SH-SY5Y (cell line): ENCODE results near the gene SDK1.

Experiments
- GATA2 ChIP-seq: IDR thresholded peaks from 2 replicates; pipeline ENCODE4 v1.6.1; 2011; ENCODE audit warnings: mild to moderate bottlenecking, low read depth, low read length
- GATA3 ChIP-seq: IDR thresholded peaks from 2 replicates; pipeline ENCODE4 v1.6.1; 2011; ENCODE audit warnings: low read depth, mild to moderate bottlenecking, low read length, moderate library complexity

The SDK1 gene

DNA sequence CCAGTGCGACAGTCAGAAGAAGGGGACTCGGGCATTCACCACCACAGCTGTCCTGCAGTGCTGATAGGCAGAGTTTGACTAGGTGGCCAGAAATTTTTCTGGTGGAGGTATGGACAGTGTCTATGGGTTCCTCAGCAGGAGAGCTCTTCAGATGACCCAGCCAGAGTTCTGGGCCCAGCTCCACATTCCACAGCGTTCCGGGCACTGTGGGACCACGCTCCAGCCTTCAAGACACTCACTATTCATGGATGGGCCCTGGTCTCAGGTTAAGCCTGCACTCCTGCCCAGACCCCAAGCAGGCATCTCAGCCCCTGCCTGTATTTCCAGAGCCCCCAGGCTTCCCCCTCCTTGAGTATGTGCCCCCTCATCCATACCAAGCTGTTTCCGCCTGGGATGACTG lies 884.1 kb downstream of the SDK1 start:
- TF ChIP-seq GATA3 (no peak), GATA2 (no peak)

DNA sequence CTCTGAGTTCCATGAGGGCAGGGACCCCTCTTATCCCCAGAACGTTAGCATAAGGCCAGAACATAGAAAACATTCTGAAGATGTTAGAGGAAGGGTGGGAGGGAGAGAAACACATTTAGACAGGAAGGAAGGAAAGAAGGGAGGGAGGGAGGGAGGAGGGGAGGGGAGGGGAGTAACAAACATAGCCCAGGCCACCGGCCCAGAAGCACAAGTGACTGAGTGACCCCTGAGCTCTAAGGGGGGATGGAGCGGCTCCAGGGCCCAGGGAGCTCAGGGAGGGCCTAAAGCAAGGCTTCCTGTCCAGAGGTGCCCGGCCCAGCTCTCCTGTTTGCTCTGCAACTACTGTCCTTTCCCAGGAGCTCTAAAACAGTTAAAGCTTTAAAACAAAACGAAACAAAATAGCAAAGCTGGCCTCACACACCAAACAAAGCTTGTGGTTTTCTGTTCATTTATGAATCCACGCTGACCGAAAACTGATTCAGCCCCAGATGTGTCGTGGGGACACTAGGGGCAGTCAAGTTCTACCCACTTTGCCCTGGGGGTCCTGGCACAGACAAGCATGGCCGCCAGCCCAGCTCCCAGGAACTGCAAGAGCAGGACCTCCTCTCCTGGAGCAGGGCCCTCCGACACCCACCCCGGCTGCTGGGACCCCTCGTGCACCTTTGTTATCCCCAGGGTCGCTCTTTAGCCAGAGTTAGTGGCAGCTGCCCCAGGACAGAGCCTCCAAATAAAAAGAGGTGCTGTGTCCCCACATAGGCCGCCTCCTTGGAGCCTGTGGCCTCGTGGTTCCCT lies 884.9 kb downstream of the SDK1 start:
- no peak for TF ChIP-seq GATA2
- TF ChIP-seq GATA3: no peak

DNA sequence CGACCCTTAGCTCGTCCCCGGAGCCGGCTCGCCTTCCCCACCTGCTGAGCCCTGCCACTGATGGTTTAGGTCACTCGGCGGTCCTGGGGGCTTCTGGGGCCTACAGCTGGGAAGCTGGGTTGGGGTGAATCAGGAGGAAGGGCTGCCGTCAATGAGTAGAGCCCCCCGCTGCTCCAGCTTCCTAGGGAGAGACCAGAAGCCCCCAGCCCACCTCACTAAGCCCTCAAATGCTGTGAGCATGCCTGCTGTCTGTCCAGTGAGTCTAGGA lies 885.4 kb downstream of the SDK1 start:
- TF ChIP-seq GATA2 (no peak), GATA3 (no peak)

DNA sequence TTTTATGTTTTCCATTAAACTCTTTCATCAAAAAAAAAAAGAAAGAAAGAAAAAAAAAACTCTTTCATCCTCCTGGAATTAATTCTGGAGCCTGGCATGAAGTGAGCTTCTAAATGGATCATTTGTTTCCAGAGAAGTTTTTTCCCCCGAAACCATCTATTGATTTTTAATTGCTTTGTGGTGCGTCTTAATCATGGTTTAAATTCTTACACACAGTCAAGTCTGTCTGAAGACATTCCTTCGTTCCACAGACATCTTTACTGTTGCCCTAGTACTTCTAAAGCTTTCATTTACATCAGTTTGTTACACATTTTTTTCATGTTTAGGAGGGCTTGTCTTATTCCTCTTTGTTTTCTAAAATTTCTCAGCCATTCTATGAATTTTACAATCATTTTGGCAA lies 887.6 kb downstream of the SDK1 start:
- TF ChIP-seq GATA3: no peak
- TF ChIP-seq GATA2: no peak

DNA sequence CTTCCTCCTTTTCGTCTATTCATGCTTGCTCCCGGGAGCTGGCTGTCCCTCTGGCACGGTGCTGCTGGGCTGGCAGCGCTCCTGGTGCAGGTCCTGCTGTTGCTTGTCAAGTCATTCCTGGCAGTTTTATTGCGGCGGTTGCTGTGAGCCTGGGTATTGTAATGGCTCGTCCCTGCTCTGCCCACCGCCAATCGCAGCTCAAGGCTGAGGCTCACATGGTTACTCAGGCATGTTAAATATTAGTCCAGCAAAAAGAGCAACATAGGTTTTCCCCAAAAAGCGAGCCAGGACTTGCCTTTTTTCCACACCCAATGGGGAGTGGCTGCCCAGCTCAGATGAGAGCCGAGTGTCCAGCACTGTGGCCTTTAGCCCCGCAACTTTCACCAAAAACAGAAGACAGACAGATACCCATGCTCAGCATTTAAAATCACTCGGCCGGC lies 888.1 kb downstream of the SDK1 start:
- TF ChIP-seq GATA2 (no peak), GATA3 (no peak)

DNA sequence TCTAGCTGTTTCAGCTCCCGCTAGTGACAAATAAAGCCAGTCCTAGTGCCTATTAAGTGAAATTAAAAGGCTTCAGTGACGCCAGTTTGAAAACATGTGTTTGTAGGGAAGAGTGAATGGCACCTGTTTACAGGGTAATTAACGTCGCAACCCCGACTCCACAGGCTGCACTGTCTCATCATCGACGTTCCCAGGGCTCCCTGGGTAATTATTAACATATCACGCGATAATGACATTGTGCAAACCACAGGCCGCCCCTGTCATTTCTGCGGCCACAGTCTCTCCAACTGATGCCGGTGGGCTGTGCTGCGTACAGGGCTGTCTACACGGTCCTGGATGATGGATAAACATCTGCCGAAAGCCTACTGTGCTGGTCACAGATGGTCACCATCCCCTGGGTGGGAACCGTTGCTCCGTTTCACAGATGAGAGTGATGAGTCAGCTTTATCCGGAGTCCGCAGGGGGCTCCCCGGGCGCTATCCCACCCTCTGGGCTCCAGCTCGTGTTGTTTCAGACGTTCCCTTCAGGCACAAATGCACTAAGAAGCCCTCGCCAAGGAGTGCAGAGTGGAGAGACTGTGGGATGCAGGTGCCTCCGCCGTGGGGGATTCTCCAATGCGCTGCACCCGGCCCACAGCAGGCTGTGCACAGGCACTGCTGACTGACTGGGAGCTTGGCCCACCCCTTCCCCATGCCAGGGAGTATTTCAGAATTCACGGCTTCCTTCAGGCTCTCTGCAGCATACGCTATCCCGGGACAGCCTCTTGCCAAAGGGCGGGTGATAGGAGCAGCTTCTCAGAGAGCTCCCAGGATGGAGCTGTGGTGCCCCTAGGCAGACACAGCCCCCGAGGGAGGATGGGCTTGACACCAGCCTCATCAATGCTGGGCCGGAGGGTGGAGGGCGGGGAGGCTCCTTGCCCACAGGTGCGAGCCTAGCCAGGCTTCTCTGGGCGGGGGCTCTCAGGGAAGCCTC lies 889.2 kb downstream of the SDK1 start:
- TF ChIP-seq GATA2 (no peak), GATA3 (no peak)

DNA sequence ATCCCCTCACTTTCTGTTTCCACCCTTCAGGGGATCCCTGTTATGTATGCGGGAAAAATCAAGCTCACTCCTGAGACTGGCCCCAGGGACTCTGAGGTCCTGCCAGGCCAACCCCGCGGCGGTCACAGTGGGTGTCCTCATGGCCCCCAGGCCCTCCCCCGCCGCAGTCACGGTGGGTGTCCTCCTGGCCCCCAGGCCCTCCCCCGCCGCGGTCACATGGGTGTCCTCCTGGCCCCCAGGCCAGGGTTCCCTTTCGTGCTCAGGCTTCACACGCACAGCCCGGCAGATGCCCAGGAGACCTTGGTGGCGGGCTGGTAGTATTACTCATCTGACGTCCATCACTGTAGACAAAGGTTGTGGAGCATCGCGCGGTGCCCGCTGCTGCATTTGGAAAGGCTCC lies 890.0 kb downstream of the SDK1 start:
- no peak for TF ChIP-seq GATA3
- TF ChIP-seq GATA2: no peak

DNA sequence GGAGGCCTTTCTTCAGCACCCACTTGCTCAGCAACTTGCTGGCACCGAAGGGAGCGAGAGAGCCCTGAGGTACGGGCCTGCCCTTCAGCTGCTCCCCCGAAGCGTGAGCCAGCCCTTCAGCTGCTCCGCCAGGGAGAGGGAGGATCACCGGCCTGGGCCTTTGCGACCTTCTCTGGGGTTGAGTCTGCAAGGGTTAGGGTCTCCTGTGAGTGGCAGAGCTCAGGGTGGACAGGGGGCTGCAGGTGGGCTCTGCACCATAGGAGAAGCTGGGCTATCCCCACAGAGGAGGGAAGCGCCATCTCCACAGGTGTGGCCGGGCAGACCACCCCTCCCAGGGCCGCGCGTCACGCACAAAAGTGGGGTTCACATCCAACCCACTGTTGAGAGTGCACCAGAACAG lies 890.5 kb downstream of the SDK1 start:
- no peak for TF ChIP-seq GATA2
- no peak for TF ChIP-seq GATA3

DNA sequence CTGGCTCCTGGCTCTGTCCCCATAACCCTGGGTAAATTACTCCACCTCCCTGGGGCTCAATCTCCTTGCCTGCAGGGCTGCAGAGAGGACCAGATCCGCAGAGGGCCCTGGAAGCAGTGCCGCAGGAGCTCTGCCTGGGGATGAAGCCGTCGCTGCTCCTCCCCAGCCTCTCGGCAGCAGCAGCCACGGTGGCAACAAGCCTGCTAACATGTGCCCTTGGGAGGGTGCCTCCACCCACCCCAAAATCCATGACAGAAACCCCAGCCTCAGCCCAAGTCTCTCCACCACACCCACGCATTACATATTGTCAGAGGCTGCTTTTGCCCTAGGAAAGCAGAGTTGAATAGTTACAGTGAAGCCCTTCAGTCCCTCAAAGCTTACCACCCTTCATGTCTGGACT lies 894.6 kb downstream of the SDK1 start:
- no peak for TF ChIP-seq GATA2
- TF ChIP-seq GATA3: no peak

DNA sequence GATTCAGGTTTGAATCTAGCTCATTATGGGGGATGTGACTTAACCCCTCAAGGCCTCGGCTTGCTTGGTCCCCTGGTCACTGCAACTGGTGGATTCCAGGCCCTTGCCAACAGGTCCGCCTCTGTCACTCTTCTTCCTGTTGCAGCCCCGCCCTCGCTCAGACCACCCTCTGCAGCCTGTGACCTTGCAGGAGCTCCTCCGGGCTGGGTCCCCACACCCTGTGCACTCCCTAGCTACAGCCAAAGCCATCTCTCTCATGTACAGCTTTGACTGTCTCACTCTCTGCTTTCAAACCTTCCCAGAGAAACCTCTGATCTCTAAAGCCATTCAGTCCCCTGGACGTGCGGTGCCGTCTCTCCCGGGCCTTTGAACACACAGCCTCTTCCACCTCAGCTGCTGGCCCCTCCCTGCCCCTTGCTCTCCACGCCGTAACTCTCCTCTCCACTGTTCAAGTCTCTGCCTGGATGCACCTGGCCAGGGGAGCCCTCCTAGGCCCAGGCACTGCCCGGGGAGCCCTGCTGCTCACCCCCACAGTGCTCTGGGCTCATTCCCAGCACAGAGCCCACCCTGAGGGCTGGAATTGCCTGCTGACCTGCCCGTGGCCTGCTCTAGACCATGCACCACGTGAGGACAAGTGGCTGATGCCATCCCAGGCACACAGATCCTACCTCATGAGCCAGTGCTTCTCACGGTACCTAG lies 895.2 kb downstream of the SDK1 start:
- TF ChIP-seq GATA2 (no peak), GATA3 (no peak)

DNA sequence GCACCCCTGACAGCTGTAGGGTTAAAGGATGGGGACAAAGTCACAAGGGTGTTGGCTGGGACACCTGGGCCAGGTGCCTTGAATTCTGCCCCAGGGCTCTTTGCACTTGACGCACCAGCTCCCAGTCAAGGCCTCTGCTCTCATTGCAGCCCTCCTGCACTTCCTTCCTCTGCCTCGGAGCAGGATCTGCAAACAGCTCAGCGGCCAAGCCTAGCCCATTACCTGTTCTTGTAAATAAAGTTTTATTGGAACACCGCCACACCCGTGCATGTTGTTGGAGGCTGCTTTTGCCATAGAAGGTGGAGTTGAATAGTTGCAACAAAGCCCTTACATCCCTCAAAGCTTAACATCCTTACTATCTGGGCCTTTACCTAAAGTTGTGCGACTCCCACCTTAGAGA lies 897.2 kb downstream of the SDK1 start:
- TF ChIP-seq GATA3 (no peak), GATA2 (no peak)

DNA sequence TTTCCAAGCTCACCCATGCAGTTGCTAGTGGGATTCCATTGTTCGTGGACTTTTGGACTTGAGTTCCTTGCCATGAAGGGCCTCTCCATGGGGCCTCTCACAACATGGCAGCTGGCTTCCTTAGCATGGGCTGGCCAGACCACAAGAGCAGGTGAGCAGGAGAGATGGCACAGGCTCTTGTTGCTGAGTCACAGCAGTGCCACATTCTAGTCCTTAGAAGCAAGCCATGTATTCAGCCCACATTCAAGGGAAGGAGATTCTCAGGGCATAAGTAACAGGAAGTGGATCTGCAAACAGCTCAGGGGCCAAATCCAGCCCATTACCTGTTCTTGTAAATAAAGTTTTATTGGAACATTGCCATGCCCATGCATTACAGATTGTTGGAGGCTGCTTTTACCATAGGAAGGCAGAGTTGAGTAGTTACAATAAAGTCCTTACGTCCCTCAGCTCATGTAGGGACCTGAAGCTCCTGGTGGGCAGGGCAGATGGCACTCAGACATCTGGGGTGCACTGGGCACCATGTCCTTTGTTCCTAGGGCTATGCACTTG lies 899.6 kb downstream of the SDK1 start:
- TF ChIP-seq GATA2 (no peak), GATA3 (no peak)

DNA sequence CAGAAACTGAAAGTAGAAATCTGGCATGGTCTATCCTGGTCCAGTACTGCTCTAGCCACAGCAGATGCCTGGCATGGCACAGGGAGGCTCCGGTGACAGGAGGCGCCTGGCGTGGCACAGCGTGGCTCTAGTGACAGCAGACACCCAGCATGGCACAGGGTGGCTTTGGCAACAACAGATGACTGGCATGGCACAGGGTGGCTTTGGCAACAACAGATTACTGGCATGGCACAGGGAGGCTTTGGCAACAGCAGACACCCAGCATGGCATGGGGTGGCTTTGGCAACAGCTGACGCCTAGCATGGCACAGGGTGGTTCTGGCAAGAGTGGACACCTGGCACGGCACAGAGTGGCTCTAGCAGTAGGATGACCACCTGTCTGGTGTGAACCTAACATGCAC lies 900.5 kb downstream of the SDK1 start:
- TF ChIP-seq GATA2: no peak
- no peak for TF ChIP-seq GATA3

DNA sequence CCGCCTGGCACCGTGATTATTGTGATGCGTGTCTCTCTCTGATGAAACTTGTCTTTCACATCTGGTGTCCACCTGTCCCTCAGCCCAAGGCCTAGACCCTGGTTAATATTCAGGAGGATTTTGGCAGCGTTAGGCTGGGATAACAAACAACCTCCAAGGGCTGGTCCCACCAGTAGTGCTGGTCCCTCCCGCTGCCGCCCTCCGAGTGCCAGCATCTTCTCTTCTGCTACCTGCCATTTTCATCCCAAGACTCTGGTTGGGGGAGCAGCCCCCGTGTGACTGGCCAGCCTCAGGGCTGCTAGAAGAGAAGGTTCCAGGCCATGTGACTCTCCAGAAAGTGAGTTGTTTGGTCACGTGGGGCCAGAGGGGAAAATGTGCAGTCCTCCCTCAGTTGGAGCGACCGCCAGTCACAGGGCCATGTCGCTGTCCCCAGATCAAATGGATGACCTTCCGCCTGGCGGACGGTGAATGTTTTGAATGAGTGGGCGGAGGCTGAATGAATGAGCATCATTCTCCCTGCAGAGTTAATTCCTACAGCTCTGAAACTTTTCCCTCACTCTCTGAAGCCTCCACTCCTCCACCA lies 901.2 kb downstream of the SDK1 start:
- no peak for TF ChIP-seq GATA2
- TF ChIP-seq GATA3: no peak
